Prostate gland (tissue), 2 donors: ENCODE results near the gene TIMM23.

Experiments
- CTCF ChIP-seq, 4 experiments: fragments of 200-600 bp in 2 of 4; fragments of 450-650 bp in 2 of 4; sonication (generic) in 2 of 4; IDR thresholded peaks; 1 replicate in 3 of 4; 2 replicates in 1 of 4; pipeline ENCODE4 v1.5.1; 2016 to 2019; ENCODE audit warnings: antibody characterized with exemption in 4 of 4, mild to moderate bottlenecking in 2 of 4, moderate library complexity in 2 of 4
- POLR2A ChIP-seq: fragments of 450-650 bp; IDR thresholded peaks from one replicate; pipeline ENCODE4 v1.6.1; 2016; ENCODE audit warnings: antibody characterized with exemption, mild to moderate bottlenecking

GRCh38 chr10:46000538-46000937, 28.2 kb downstream of the TIMM23 start:
- no peak for TF ChIP-seq POLR2A
- no peak for TF ChIP-seq CTCF (IDR thresholded peaks at IDR 0.05)
